NCI-H446 (cell line): ENCODE results near the gene ITGB1BP1.

ENCODE experiments used
- DNase-seq, 2 experiments: peaks; one replicate each; lab custom pipeline; 2025; lab: John Stamatoyannopoulos, UW

Gene ITGB1BP1, protein sequence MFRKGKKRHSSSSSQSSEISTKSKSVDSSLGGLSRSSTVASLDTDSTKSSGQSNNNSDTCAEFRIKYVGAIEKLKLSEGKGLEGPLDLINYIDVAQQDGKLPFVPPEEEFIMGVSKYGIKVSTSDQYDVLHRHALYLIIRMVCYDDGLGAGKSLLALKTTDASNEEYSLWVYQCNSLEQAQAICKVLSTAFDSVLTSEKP

DNA sequence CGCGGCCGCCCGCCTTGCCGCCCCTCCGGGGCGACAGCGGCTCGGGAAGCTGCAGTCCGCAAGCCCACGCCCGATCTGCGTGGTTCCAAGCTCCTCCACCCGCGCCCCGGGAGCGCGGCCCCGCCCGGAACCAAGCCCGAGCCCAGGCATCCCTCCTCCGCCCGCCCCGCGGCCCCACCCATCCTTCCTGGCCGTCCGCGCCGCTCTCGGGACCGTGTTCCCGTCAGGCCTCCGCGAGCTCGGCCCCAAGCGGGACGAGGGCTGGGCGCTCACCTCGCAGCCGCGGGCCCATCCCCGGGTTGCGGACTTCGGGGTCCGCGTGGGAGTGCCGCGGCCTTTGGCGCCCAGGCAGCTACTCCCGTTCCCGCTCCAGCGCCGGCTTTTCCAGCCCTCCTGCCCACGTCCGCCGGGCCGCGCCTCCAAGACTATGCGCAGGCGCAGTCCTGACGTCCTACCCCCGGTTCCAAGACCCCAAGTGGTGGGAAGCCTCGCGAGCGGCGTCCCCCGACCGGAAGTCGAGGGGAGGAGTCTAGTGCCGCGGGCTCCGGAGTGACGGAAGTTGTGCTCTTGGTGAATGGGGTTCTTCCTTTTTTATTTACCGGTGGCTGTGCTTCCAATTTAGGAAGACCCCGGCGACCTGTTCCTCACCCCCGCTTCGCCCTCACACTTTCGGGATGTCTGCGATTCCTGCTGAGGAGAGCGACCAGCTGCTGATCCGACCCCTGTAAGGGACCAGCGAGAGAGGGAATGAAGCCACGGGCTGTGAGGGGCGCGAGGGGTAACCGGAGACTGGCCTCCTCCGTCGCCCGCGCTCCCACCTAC lies at the start of gene ITGB1BP1, which contains the start of gene CPSF3:
Gene ITGB1BP1 (minus strand): TSS at position 429 of the 822 bp plus-strand sequence. CDS start 4,831 bp downstream, outside the sequence.
Gene CPSF3 (plus strand): TSS at position 555 of the 822 bp plus-strand sequence. CDS start 120 bp downstream, at position 675.
- DNase-seq = peak; percentile 97 to 98

DNA sequence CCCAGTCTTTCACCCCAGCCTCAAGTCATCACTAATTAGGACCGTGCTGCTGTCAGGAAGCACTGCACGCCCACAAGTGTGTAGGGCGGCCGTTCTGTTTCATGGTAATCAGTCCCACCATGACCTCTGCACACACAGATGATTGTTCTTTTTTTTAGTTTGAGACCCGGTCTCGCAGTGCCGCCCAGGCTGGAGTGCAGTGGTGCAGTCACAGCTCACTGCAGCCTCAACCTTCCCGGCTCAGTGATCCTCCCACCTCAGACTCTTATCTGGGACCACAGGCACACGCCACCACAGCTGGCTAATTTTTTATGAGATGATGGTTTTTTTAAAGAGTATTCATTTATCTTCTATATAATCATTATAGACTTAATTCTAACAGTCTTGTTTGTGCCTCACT lies 49.2 kb upstream of the ITGB1BP1 start:
- DNase-seq = no peak

DNA sequence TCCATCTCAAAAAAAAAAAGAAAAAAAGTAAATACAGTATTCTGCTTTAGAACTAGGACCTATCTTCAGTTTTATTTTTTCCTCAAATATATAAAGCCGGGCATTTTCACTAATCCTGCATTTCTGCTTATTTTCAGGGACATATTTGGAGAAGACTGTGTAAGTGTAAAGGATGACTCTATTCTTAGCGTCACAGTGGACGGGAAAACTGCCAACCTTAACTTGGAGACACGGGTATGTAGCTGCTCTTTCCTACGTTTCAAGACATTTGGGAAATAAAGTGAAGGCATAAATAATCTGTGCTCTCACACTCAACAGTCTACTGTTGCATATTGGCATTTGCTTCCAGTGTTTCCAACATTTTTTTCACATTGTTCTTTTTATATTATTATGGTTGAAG lies 47.9 kb upstream of the ITGB1BP1 start:
- DNase-seq = no peak

DNA sequence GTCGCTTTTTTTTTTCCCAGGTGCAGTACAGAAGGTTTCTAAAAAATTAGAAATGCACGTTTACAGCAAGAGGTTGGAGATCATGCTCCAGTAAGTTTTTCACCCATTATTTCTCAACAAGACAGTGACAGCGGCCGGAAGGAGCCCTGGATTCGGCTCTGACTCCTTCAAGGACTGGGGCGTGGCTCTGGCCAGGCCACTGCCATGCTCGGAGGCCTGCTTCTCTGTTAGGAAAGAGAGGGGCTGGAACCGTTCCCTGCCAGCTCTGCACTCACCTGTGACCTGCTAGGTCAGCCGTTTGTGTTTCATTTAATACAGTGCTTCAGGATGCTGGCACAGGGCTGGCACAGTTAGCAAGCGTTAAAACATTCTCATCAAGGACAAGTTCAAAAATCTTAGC lies 44.4 kb upstream of the ITGB1BP1 start:
- DNase-seq = no peak

DNA sequence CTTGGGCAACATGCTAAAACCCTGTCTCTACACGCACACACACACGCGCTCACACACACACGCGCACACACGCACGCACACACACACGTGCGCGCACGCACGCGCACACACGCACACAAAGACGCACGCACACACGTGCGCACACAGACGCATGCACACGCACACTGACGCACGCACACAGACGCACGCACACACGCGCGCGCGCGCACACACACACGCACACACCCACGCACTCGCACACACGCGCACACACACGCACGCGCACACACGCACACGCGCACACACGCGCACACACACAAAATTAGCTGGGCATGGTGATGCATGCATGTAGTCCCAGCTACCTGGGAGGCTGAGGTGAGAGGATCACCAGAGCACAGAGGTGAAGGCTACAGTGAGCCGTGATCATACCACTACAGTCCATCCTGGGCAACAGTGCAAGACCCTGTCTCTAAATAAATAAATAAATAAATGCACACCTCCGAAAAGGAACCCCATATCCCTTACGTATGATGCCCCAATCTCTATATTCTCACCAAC lies 42.9 kb upstream of the ITGB1BP1 start:
- DNase-seq = no peak

DNA sequence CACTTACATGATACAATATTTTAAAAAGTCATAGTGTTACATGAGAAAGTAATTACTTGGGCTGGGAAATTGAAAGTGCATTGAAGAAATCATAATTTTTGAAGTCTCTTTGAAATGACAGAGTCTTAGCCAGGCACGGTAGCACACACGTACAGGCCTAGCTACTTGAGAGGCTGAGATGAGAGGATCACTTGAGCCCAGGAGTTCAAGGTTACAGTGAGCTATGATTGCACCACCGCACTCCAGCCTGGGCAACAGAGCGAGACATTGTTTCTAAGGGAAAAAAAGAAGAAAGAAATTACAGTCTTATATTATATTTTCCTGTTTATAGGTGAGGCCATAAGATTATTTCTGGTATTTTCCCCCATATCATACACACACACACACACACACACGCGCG lies 41.8 kb upstream of the ITGB1BP1 start:
- no peak for DNase-seq

DNA sequence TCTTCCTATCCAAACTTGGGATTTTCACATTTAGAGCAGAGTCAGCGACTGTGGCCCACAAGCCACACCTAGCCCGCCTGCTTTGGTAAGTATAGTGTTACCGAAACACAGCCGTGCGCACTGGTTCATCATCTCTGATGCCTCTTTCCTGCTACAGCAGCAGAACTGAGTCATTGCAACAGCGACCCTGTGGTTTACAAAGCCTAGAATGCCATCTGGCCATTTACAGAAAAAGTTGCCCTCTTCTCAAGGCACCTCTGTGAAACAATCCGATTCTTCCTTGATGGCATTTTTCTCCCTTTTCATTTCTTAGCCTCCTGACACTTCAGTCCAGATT lies 40.3 kb upstream of the ITGB1BP1 start:
- no peak for DNase-seq

DNA sequence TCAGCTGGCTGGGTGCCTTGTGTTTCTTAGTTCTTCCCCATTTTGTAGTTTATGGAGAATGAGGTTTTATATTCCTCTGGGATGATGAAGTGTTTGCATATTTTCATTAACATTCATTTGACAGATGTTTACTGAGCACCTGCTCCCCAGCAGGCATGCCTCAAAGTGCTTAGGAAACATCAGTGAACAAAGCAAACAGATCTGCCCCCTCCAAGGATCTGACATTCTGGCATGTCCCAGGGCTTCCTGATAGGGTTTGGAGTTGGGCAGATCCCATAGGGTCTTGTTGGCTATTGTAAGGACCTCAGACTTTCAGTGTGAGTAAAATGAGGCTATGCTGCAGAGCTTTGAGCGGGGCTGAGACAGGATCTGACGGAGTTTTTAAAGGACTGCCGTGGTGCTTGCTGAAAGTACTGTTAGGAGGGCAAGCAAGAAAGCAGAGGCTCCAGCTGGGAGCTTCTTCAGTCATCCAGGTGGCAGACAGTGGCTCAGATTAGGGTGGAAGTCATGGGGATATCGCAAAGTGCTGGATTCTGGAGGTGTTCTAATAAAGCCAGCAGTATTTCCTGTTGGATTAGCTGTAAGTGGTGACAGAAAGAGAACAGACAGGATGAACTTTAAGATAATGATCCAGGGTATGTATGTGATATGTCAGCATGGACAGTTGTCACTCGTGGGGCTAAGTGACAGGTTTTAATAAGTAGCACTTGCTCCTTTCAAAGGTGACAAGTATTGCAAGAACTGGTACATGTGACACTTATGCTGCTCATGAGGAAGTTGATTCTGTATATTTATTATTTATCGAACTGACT lies 39.8 kb upstream of the ITGB1BP1 start:
- no peak for DNase-seq

DNA sequence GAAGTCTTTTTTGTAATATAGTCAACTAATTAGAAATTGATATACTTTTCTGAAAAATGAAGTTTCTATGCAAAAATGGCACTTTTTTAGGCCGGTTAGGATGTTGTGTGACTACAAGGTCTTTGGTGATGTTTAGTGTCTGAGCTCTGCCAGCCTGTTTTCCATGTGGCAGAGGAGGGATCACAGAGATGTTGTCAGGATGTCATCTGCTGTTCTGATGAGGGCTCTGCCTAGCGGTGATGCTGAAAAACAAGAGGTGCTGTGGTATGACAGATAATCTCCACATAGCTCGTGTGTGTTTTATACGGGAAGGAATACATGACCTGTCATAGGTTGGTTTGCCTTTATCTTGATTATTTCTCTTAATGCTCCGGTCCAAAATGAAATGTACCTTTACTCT lies 39.0 kb upstream of the ITGB1BP1 start:
- no peak for DNase-seq

DNA sequence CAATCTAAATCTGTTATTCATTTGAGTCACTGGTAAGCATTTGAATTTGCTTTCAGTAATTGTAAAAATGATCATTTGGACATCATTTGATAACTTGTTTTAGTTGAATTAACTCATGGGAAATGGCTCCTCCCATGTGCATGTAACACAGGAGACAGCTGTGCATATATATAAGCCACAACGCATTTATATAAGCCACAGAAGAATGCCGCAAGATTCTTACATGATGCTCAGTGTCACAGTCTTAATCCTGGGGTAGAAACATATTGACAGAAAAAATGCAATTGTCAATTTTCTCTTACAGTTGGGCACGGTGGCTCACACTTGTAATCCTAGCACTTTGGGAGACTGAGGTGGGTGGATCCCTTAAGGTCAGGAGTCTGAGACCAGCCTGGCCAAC lies 37.8 kb upstream of the ITGB1BP1 start:
- no peak for DNase-seq

DNA sequence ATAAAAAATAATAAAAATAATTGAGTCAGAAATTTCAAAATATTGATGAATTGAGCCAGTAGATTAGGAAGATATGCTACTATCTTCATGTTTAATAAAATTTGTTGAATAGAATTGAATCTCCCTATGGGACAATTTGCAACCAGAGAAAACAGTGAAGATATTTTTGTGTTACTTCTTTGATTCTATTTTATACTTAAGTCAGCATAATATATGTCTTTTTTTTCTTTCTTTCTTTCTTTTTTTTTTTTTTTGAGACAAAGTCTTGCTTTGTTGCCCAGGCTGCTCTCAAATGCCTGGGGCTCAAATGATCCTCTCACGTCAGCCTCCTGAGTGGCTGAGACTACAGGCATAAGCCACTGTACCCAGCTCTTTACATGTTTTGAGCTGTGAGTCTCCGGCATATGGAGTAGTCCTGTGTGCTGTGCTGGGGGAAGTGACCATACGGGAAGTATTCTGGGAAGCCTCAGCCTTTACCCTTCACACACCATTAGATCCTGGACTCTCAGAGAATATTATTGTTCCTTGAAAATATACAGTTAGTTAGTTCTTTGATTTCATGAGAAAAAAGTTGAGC lies 37.2 kb upstream of the ITGB1BP1 start:
- no peak for DNase-seq

DNA sequence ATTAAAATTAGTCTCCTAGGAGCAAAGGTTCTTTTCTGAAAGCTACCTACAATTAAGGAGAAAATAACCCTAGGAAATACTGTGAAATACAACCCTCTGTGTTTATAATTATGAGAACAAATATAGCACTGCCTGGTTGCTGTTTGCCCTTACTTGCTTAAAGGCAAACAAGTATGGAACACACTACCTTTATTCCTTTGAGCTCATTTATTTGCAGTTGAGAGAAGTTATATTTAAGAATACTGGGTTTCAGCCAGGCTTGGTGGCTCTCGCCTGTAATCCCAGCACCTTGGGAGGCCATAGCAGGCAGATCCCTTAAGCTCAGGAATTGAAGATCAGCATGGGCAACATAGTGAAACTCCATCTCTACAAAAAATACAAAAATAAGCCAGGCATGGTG lies 27.9 kb upstream of the ITGB1BP1 start:
- no peak for DNase-seq

DNA sequence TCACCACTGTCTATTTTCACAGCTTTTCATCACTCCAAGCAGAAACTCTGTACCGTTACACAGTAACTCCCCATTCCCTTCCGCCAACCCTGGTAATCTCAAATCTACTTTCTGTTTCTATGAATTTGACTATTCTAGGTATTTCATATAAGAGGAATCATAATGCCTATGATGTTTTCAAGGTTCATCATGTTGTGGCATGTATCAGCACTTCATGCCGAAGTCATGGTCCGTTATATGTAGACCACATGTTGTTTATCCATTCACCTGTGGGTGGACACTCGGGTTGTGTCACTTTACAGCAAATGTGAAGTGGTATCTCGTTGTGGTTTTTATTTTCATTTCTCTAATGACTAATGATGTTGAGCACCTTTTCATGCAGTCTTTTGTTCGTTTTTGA lies 21.8 kb upstream of the ITGB1BP1 start:
- DNase-seq = no peak

DNA sequence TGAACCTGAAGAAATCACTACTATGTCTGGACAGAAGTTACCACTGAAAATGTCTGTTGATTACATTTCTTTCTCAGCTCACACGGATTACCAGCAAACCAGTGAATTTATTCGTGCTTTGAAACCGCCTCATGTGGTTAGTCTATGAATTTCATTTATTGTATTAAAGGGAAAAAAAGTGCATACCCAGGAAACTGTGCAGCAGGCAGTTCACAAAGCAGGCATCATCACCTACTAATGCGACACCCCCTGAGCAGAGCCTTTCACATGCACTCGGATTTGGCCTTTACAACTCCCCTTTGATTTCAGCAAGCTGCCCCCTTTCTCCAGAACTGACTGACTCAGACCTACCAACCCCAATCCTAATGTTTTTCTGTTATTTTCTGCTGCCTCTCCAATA lies 20.2 kb upstream of the ITGB1BP1 start:
- no peak for DNase-seq

DNA sequence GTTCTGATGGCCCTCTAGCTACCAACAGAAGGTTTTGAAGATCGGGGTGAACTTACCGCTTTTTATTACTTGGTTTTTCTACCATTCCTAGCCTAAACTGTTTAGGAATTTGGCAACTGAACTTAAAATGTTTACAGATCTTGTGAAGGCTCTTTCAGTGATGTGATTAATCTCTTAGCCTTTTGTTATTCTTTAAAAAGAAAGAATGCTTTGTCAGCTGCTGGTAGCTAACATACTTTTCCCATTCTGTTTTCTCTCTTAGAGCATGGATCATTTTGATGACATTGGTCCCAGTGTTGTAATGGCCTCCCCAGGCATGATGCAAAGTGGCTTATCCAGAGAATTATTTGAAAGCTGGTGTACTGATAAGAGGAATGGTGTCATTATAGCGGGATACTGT lies 18.2 kb upstream of the ITGB1BP1 start:
- no peak for DNase-seq

DNA sequence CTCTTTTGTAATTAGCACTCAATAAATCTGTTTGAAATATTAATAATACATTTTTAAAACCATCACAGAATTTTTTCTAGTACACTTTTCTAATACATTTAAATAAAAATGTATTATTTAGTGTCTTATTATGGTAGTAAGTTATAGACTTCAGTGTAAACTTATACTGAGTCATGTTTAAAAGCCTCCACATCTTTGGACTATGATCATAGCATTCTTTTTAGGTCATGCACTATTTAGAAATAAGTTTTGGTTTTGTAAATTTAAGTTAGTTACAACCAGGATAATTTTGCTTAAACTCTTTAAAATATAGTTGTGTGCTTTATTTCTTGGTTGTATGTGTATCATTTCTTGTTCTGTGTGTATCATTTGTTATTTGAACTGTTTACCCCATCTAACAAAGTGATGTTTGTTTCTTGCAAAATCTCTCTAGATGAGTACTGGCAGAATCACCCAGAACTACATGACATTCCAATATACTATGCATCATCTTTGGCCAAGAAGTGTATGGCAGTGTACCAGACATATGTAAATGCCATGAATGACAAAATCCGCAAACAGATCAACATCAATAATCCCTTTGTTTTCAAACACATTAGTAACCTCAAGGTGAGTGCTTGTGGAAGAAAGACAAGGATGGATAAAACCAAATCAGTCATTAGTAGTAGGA lies 16.9 kb upstream of the ITGB1BP1 start:
- DNase-seq = no peak

DNA sequence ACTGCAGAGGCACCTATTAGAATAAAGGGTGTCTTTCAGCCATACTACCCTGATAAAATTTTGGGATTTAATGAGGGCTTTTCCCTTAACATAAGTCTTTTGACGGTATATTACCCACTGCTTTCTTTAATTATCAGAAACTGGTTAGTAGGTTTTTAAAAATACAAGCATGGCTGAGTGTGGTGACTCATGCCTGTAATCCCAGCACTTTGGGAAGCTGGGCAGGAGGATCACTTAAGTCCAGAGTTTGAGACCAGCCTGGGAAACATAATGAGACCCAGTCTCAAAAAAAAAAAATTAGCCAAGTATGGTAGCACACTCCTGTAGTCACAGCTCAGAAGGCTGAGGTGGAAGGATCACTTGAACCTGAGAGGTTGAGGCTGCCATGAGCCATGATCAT lies 16.2 kb upstream of the ITGB1BP1 start:
- DNase-seq = no peak

DNA sequence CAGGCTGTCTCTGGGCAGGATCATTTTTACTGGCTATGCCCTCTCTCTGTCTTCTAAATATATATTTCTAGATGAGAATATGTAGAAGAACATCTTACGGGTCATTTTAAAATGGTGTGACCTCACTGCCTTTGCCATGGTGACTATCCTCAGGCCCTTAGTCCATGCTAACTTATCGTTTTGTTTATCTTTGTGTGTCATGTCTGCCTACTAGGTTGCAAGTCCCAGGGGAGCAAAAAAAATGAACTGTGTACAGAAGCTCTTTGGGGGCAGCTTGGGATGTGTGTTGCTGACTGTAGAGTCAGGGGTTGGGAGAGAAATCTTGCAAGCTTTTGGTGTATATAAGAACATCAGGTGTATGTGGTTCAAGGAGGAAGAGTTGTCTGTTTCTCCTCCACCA lies 11.2 kb upstream of the ITGB1BP1 start:
- DNase-seq = no peak

DNA sequence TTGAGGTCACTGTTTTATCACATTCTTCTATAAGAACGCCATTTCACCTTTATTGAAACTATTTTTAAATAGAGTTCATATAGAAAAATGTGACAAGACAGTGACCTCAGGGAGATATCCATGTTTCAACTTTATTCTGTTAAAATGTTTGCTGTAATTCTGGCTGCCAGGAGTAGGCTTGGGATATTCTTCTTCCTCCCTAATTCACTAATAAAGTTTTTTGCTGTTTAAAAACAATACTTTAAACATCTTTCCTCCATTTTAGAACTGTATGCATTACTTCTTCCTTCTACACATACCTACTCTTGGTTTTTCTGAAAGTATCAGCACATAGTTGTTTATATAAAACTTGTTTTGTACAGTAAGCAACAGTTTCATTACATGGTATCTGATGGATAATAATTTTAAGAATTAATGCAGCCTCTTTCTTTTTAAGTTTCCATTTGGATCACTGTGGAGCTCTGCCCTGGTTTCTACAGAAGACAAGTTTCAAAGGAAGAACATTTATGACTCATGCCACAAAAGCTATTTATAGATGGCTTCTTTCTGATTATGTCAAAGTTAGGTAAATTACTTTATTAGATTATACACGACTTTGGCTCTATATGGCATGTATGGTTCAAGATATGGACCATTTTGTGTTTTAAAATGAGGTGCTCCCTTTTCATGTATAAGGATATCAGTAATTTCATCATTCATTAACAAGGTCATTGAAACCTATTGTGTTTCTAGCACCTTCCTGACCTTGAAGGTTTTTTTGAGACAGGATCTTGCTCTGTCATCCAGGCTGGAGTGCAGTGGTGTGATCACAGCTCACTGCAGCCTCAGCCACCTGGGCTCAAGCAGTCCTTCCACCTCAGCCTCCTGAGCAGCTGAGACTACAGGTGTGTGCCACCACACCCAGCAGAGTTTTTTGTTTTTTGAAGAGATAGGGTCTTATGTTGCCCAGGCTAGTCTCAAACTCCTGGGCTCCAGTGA lies 7.3 kb upstream of the ITGB1BP1 start:
- no peak for DNase-seq

DNA sequence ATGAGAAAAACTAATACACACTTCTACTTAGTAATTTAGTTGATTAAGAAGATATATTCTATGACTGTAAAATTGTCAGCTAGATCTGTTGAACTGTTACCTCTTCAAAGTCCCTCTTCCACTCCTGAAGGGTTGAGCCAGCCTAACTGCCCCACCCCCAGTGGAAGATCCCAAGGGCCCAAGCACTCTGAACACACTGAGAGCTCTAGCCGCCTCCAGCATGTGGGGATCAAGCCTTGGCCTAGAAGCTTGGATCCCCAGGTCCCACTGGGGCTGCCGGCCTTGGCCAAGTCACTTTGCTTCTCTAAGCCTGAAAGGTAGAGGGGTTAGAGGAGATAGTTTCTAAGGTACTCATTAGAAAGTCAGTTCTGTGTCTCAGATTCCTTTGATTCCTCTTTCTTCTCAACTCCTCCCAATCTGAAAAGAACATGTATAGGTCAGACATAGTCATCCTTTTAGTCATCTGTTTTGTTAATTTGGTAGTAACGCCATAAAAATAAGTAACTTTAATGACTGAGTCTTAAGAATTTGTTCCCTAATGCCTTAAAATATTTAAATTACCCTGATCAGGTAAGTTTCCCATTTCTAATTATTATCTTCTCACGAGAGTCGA lies 5.7 kb upstream of the ITGB1BP1 start:
- DNase-seq = no peak
